Panc1 (cell line): ENCODE measurements around the gene PSMB11. TPM values are rescaled to one million over a fixed set of nuclear protein-coding genes. Genes with fewer than 3 reads are reported as not detected.

ENCODE experiments used
- ATAC-seq: fragments of 200-7000 bp; cut with Tn5 transposase; 2 replicates; pipeline ENCODE4 v1.9.1; 2020; ENCODE audit warnings: mild to moderate bottlenecking, moderate library complexity
- BruUV-seq: library from RNA; stranded (reverse); fragments of 400-500 nt; replicated peaks from 2 replicates; lab custom pipeline; 2021; lab: Mats Ljungman, UMichigan
- CTCF ChIA-PET: fragments of 300-600 bp; sonication (Branson Sonifier 250); formaldehyde crosslinking; loops from one replicate; lab custom pipeline; 2022; ENCODE audit warnings: antibody characterized with exemption; lab: Charles Lee
- POLR2A ChIA-PET: fragments of 300-600 bp; sonication (Branson Sonifier 250); formaldehyde crosslinking; loops from one replicate; lab custom pipeline; 2022; ENCODE audit warnings: antibody characterized with exemption; lab: Charles Lee
- DNase-seq: peaks from one replicate; pipeline ENCODE4 v3.0.0-alpha.2; 2010; ENCODE audit warnings: low read depth, low spot score
- H3K27ac ChIP-seq: 2 replicates; pipeline ENCODE4 v1.5.1; 2011; ENCODE audit warnings: mild to moderate bottlenecking, low read length, inconsistent platforms
- H3K27me3 ChIP-seq: fragments of 200-500 bp; sonication (Bioruptor generic); 2 replicates; pipeline ENCODE4 v1.6.0; 2014; ENCODE audit warnings: low read length, inconsistent platforms; ENCODE audit not compliant: control insufficient read depth, insufficient read depth
- H3K36me3 ChIP-seq: fragments of 200-500 bp; sonication (Bioruptor generic); 2 replicates; pipeline ENCODE4 v1.5.1; 2014; ENCODE audit warnings: inconsistent platforms, mild to moderate bottlenecking, low read length, moderate library complexity; ENCODE audit not compliant: control insufficient read depth, insufficient read depth
- H3K4me1 ChIP-seq: 2 replicates; pipeline ENCODE4 v1.5.1; 2011; ENCODE audit warnings: inconsistent platforms, mild to moderate bottlenecking, low read length, moderate library complexity; ENCODE audit not compliant: control insufficient read depth, insufficient read depth
- H3K4me3 ChIP-seq, 2 experiments: 2 replicates each; pipeline ENCODE4 v1.5.1; 2011 to 2012; ENCODE audit warnings: low read depth in 2 of 2, low read length in 2 of 2, mild to moderate bottlenecking in 2 of 2, inconsistent platforms in 1 of 2, moderate library complexity in 1 of 2
- H3K9me3 ChIP-seq: fragments of 200-500 bp; sonication (Bioruptor generic); 2 replicates; pipeline ENCODE4 v1.5.1; 2014; ENCODE audit warnings: low read depth, mild to moderate bottlenecking, inconsistent platforms, low read length, moderate library complexity; ENCODE audit not compliant: control insufficient read depth, insufficient read depth
- POLR2AphosphoS5 ChIP-seq: IDR thresholded peaks from 2 replicates; pipeline ENCODE4 v1.6.1; 2012; ENCODE audit warnings: mild to moderate bottlenecking, low read depth, low read length, moderate library complexity
- SIN3A ChIP-seq: IDR thresholded peaks from 2 replicates; pipeline ENCODE4 v1.6.1; 2012; ENCODE audit warnings: low read depth, mild to moderate bottlenecking, low read length, moderate library complexity, borderline replicate concordance; ENCODE audit not compliant: insufficient read depth
- TCF7L2 ChIP-seq: IDR thresholded peaks from 2 replicates; pipeline ENCODE4 v1.6.1; 2011; ENCODE audit warnings: mild to moderate bottlenecking, low read depth, low read length, inconsistent platforms
- in situ Hi-C: cut with HindIII; loops from 2 replicates; pipeline ENCODE4 v1.10.0; 2016; ENCODE audit warnings: low sequenced_read_pairs, low pct_unique_long_range_greater_than_20kb
- intact Hi-C: fragments of 100-400 bp; cut with micrococcal nuclease; formaldehyde crosslinking; loops from one replicate; pipeline ENCODE4 v1.10.0; 2022; ENCODE audit not compliant: unreplicated experiment
- total RNA-seq: library from RNA; stranded (reverse); gene quantifications from one replicate; pipeline ENCODE4 v1.2.1, GENCODE V29; 2021; ENCODE audit not compliant: unreplicated experiment
- TF ChIP-seq, protein P1 (sequence below): fragments of 450-650 bp; IDR thresholded peaks from 2 replicates; pipeline ENCODE4 v1.5.1; 2017; ENCODE audit warnings: mild to moderate bottlenecking
- TF ChIP-seq, protein P2 (sequence below), 2 experiments: IDR thresholded peaks; 2 replicates each; pipeline ENCODE4 v1.6.1; 2011 to 2012; ENCODE audit warnings: low read depth in 2 of 2, control low read depth in 1 of 2, low read length in 1 of 2, mild to moderate bottlenecking in 1 of 2, moderate library complexity in 1 of 2; ENCODE audit not compliant: insufficient read depth in 1 of 2

The PSMB11 gene
- total RNA-seq, 1 experiment from 2014 or later = not detected

DNA sequence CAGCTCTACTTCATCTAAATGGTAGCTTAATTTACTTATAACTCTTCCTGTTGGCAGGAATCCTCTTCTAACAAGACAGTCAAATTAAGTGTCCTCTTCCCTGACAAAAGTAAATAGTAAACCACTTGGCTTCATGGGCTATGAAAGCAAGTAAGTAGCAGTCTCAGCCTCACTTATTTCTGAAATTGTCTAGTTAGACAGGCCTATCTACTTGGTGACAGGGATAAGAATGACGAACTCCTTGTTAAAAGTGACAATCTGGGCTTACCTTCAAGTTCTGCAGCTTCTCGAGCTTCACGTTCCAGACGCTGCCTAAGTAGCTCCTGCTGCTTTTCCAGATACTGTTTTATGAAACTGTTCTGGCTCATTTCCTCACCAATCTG is 48.2 kb downstream of the PSMB11 start:
- H3K27me3 ChIP-seq = no peaks in the 10 kb centered on the region
- no peaks in the 10 kb centered on the region for H3K9me3 ChIP-seq
- DNase-seq = no peak
- BruUV-seq = no TSS peak
- POLR2A ChIA-PET = no interaction called here
- TF ChIP-seq SIN3A (no peak), POLR2AphosphoS5 (no peak), TCF7L2 (no peak)
- TF ChIP-seq, protein P1, sequence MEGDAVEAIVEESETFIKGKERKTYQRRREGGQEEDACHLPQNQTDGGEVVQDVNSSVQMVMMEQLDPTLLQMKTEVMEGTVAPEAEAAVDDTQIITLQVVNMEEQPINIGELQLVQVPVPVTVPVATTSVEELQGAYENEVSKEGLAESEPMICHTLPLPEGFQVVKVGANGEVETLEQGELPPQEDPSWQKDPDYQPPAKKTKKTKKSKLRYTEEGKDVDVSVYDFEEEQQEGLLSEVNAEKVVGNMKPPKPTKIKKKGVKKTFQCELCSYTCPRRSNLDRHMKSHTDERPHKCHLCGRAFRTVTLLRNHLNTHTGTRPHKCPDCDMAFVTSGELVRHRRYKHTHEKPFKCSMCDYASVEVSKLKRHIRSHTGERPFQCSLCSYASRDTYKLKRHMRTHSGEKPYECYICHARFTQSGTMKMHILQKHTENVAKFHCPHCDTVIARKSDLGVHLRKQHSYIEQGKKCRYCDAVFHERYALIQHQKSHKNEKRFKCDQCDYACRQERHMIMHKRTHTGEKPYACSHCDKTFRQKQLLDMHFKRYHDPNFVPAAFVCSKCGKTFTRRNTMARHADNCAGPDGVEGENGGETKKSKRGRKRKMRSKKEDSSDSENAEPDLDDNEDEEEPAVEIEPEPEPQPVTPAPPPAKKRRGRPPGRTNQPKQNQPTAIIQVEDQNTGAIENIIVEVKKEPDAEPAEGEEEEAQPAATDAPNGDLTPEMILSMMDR = no peak
- TF ChIP-seq, protein P2, sequence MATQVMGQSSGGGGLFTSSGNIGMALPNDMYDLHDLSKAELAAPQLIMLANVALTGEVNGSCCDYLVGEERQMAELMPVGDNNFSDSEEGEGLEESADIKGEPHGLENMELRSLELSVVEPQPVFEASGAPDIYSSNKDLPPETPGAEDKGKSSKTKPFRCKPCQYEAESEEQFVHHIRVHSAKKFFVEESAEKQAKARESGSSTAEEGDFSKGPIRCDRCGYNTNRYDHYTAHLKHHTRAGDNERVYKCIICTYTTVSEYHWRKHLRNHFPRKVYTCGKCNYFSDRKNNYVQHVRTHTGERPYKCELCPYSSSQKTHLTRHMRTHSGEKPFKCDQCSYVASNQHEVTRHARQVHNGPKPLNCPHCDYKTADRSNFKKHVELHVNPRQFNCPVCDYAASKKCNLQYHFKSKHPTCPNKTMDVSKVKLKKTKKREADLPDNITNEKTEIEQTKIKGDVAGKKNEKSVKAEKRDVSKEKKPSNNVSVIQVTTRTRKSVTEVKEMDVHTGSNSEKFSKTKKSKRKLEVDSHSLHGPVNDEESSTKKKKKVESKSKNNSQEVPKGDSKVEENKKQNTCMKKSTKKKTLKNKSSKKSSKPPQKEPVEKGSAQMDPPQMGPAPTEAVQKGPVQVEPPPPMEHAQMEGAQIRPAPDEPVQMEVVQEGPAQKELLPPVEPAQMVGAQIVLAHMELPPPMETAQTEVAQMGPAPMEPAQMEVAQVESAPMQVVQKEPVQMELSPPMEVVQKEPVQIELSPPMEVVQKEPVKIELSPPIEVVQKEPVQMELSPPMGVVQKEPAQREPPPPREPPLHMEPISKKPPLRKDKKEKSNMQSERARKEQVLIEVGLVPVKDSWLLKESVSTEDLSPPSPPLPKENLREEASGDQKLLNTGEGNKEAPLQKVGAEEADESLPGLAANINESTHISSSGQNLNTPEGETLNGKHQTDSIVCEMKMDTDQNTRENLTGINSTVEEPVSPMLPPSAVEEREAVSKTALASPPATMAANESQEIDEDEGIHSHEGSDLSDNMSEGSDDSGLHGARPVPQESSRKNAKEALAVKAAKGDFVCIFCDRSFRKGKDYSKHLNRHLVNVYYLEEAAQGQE (IDR thresholded peaks at IDR 0.05; ENCODE audit: insufficient read depth in 1 of 2, low read depth in 2 of 2, low read length in 1 of 2) = no peak
- CTCF ChIA-PET = no interaction called here
- ATAC-seq = no peak
- H3K4me3 ChIP-seq = no peak overlapping the region
- H3K36me3 ChIP-seq = peaks cover 55% of the 10 kb centered on the region
- peaks cover 6% of the 10 kb centered on the region; the same call in 1 of the 2 replicates for H3K4me1 ChIP-seq
- no peak overlapping the region for H3K27ac ChIP-seq
- in situ Hi-C loops = no loop called here
- intact Hi-C loops = no loop called here

DNA sequence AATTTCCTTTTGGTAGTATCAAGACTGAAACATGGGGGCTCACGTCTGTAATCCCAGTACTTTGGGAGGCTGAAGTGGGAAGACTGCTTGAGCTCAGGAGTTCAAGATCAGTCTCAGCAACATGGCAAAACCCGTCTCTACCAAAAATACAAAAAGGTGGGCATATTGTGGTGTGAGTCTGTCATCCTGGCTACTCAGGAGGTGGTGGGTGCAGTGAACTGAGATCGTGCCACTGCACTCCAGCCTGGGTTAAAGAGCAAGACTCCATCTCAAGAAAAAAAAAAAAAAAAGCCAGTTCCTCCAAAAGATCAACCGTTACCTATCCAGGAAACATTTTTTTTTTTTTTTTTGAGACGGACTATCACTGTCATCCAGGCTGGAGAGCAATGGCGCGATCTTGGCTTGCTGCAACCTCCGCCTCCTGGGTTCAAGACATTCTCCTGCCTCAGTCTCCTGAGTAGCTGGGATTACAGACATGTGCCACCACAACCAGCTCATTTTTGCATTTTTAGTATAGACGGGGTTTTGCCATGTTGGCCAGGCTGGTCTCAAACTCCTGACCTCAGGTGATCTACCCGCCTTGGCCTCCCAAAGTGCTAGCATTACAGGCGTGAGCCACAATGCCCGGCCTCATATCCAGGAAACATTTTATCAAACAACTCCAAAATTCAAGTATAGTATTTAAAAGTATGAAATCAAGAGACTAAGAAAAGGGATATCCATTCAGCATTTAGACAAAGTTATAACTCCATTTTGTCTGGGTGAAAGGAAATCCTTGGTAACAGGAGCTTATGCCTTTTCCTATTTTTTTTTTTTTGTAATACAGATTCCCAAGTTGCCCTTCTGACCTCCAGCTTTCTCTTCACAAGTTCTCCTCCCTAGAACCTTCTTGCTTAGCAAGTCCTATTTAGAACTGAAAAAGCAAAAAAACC is 49.5 kb downstream of the PSMB11 start:
- no peaks in the 10 kb centered on the region for H3K27me3 ChIP-seq
- CTCF ChIA-PET = interaction anchor here (1.1 kb wide), 1 partner anchor 23 kb away, joined by 4 read pairs; no protein-coding TSS in a partner anchor
- H3K4me1 ChIP-seq = peaks cover 6% of the 10 kb centered on the region
- peaks cover 50% of the 10 kb centered on the region for H3K36me3 ChIP-seq
- ATAC-seq = no peak
- H3K9me3 ChIP-seq = no peaks in the 10 kb centered on the region
- intact Hi-C loops = no loop called here
- no peak overlapping the region for H3K4me3 ChIP-seq
- POLR2A ChIA-PET = no interaction called here
- BruUV-seq = no TSS peak
- no peak overlapping the region for H3K27ac ChIP-seq
- in situ Hi-C loops = no loop called here
- TF ChIP-seq, protein P2 (IDR thresholded peaks at IDR 0.05; ENCODE audit: insufficient read depth in 1 of 2, low read depth in 2 of 2, low read length in 1 of 2) = no peak
- no peak for TF ChIP-seq SIN3A
- TF ChIP-seq, protein P1 = no peak
- no peak for TF ChIP-seq TCF7L2
- no peak for TF ChIP-seq POLR2AphosphoS5
- no peak for DNase-seq
